ENCODE data around the gene RPN2. TPM values are rescaled to one million over a fixed set of nuclear protein-coding genes. Genes with fewer than 3 reads are reported as not detected.
A peak's percentile ranks its signal among the peaks of the same experiment; 100 is the strongest.

RPN2 gene
- total RNA-seq, 1 experiment from 2014 or later = 234 TPM

DNA sequence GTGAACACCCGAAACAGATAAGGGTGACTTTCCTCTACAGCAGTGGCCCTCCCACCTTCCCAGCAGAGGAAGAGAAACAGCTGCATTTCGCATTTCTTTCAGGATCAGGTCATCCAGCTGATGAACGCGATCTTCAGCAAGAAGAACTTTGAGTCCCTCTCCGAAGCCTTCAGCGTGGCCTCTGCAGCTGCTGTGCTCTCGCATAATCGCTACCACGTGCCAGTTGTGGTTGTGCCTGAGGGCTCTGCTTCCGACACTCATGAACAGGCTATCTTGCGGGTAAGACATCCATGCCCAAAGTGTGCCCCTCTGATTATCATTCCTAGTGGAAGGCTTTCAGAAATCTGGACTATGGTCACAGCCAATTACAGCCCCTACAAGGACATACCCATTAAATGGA, 28.0 kb downstream of the RPN2 start:
- H4K5ac ChIP-seq (ENCODE audit: insufficient read length, low read depth, low read length) = no peak overlapping the region

More for the DNA sequence above, 28.0 kb downstream of the RPN2 start:
- no peak overlapping the region for H3K9ac ChIP-seq (ENCODE audit: extremely low read depth, insufficient read length, low read length)
- H3K27me3 Mint-ChIP-seq (ENCODE audit: low read depth) = no peaks in the 10 kb centered on the region
- no peak overlapping the region for H3K18ac ChIP-seq (ENCODE audit: insufficient read length, low read depth, low read length)
- no peaks in the 10 kb centered on the region for H3K27me3 ChIP-seq (ENCODE audit: insufficient read depth, low read length)
- H2BK15ac ChIP-seq (ENCODE audit: low read depth, low read length) = no peak overlapping the region
- H4K20me1 ChIP-seq (ENCODE audit: control insufficient read depth, insufficient read depth, insufficient read length) = no peaks in the 10 kb centered on the region
- H3K14ac ChIP-seq (ENCODE audit: insufficient read depth, low read length) = no peak overlapping the region
- H3K9me3 Mint-ChIP-seq = no peaks in the 10 kb centered on the region
- no peaks in the 10 kb centered on the region for H3K23me2 ChIP-seq (ENCODE audit: insufficient read length, low read depth, low read length, poor library complexity, severe bottlenecking)
- no peak overlapping the region for H2BK12ac ChIP-seq (ENCODE audit: insufficient read length, low read depth, low read length)
- no peak overlapping the region for H4K91ac ChIP-seq (ENCODE audit: insufficient read length, low read depth, low read length)
- H2AK5ac ChIP-seq (ENCODE audit: insufficient read length, low read length) = no peak overlapping the region
- H4K8ac ChIP-seq (replicated peaks; ENCODE audit: insufficient read length, low read depth, low read length) = no peak overlapping the region
- H2BK120ac ChIP-seq (ENCODE audit: low read depth, low read length, poor library complexity, severe bottlenecking) = no peak overlapping the region
- no peak overlapping the region for H3K4me2 ChIP-seq (ENCODE audit: insufficient read depth, insufficient read length, low read length)
- no peaks in the 10 kb centered on the region for H3K4me1 ChIP-seq (ENCODE audit: insufficient read depth, low read length)
- no peak overlapping the region for H3K27ac ChIP-seq (ENCODE audit: insufficient read length, low read depth, low read length)
- H2BK5ac ChIP-seq (ENCODE audit: insufficient read length, low read length) = no peak overlapping the region
- no peaks in the 10 kb centered on the region for H3K9me3 ChIP-seq (ENCODE audit: control insufficient read depth, low read depth, low read length)
- H3K4me3 Mint-ChIP-seq = no peak overlapping the region
- H3K23ac ChIP-seq (ENCODE audit: insufficient read length, low read depth, low read length) = no peak overlapping the region
- no peak overlapping the region for H3K4ac ChIP-seq (ENCODE audit: low read depth, low read length)
- peaks cover 45 to 79% (median 65%) of the 10 kb centered on the region in 3 experiments for H3K36me3 Mint-ChIP-seq (ENCODE audit: insufficient read depth in 1 of 3, low read depth in 3 of 3)
- no CpG with 5 or more reads among the region's 11 CpGs for WGBS (ENCODE audit: extremely low coverage, insufficient read length, low lambda C conversion rate)
- H3K56ac ChIP-seq (ENCODE audit: insufficient read length, low read depth, low read length) = no peak overlapping the region
- H2BK20ac ChIP-seq (ENCODE audit: low read depth, low read length, poor library complexity, severe bottlenecking) = no peak overlapping the region
- H3T11ph ChIP-seq (ENCODE audit: low read length) = no peak overlapping the region
- no peak for DNase-seq
- TF ChIP-seq, protein P1, sequence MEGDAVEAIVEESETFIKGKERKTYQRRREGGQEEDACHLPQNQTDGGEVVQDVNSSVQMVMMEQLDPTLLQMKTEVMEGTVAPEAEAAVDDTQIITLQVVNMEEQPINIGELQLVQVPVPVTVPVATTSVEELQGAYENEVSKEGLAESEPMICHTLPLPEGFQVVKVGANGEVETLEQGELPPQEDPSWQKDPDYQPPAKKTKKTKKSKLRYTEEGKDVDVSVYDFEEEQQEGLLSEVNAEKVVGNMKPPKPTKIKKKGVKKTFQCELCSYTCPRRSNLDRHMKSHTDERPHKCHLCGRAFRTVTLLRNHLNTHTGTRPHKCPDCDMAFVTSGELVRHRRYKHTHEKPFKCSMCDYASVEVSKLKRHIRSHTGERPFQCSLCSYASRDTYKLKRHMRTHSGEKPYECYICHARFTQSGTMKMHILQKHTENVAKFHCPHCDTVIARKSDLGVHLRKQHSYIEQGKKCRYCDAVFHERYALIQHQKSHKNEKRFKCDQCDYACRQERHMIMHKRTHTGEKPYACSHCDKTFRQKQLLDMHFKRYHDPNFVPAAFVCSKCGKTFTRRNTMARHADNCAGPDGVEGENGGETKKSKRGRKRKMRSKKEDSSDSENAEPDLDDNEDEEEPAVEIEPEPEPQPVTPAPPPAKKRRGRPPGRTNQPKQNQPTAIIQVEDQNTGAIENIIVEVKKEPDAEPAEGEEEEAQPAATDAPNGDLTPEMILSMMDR (conservative IDR thresholded peaks at IDR 0.05) = no peak
- H3K27ac Mint-ChIP-seq = peak overlapping the region in 1 of 3 experiments; percentile 48; a peak in 1 of 7 replicates
- H3K79me1 ChIP-seq (ENCODE audit: insufficient read depth, low read depth, low read length, poor library complexity, severe bottlenecking) = no peaks in the 10 kb centered on the region
- peaks cover 2% of the 10 kb centered on the region; the same call in 1 of the 2 replicates for H3K79me2 ChIP-seq (ENCODE audit: insufficient read depth, low read length)
- H3K4me1 Mint-ChIP-seq = no peaks in the 10 kb centered on the region
- no peak overlapping the region for H2AFZ ChIP-seq (ENCODE audit: low read length)
